CD1c-positive myeloid dendritic cell (primary cell): ENCODE data around the gene IL4.

Source experiments
- DNase-seq: peaks from one replicate; pipeline ENCODE4 v3.0.0-alpha.2; 2016; ENCODE audit errors: extremely low spot score

Gene IL4

DNA sequence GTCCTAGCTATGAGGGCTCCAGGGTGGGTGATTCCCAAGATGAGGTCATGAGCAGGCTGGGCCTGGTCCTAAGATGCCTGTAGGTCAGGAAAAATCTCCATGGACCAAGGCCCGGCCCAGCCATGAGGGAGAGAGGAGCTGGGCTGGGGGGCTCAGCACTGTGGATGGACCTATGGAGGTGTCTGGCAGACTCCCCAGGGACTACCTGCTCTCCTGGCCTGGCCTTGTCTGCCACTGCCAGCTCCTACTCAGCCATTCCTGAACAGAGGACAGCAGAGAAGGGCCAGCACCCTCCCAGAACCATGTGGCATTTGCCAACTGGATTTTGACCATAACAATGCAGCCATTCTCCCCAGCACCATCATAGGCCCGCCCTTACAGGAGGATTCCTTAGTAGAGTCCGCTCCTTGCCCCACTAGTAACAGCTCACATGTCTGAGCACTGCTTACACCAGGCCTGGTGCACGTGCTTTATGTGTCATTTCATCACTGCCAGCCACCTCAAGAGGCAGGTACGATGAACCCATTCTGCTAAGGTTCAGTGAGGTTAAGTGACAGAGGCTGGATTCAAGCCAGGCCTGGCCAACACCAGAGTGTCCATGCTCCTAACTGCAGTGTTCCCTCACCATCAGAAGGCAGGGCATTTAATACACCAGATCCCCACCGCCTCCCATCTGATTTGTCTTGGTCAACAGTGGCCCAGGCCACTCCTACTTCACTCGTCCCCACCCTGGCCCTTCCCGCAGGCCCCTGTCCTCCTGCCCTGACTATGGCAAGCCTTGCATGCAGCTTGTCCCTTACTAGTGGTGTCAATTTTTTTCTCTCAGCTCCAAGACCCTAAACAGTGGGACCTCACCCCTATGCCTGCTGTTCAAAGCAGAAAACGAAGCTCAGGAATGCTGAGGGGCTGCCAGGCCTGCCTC lies 15.1 kb upstream of the IL4 start:
- no peak for DNase-seq

DNA sequence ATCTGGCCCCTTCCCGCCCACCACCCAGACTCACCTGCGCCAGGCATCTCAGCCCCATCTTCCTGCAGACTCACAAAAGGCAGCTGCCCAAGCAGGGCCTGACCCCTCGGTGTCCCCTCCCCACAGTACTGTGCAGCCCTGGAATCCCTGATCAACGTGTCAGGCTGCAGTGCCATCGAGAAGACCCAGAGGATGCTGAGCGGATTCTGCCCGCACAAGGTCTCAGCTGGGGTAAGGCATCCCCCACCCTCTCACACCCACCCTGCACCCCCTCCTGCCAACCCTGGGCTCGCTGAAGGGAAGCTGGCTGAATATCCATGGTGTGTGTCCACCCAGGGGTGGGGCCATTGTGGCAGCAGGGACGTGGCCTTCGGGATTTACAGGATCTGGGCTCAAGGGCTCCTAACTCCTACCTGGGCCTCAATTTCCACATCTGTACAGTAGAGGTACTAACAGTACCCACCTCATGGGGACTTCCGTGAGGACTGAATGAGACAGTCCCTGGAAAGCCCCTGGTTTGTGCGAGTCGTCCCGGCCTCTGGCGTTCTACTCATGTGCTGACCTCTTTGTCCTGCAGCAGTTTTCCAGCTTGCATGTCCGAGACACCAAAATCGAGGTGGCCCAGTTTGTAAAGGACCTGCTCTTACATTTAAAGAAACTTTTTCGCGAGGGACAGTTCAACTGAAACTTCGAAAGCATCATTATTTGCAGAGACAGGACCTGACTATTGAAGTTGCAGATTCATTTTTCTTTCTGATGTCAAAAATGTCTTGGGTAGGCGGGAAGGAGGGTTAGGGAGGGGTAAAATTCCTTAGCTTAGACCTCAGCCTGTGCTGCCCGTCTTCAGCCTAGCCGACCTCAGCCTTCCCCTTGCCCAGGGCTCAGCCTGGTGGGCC lies 13.9 kb upstream of the IL4 start:
- no peak for DNase-seq

DNA sequence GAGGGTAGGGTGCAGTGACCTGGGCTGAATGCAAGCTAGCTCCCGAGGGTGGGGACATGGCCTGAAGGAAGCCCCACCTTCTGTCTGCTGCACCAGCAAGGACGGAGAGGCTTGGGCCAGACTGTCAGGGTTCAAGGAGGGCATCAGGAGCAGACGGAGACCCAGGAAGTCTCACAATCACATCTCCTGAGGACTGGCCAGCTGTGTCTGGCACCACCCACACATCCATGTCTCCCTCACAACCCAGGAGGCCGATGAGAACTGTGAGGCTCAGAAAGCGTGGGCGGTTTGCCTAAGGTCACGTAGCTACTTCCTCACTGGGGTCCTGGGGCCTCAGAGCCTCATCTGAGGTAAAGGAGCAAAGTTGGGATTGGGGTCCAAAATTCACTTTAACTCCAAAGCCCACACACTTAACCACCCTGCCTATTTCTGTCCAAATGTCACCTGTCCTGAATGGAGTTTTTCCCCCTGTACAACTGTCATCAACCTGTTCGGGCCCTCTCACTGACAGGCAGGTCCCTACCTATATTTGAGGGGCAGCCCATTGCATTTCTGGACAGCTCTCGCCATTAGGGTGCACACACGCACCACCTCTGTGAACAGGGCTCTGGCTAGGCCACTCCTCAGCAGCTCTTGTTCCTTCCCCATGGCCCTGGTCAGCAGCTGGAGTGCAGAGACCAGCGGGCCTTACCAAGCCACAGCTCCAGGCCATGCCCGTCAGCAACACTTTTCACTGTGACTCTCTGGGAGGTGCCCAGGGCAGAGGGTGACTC lies 12.4 kb upstream of the IL4 start:
- peak; percentile 42 for DNase-seq

DNA sequence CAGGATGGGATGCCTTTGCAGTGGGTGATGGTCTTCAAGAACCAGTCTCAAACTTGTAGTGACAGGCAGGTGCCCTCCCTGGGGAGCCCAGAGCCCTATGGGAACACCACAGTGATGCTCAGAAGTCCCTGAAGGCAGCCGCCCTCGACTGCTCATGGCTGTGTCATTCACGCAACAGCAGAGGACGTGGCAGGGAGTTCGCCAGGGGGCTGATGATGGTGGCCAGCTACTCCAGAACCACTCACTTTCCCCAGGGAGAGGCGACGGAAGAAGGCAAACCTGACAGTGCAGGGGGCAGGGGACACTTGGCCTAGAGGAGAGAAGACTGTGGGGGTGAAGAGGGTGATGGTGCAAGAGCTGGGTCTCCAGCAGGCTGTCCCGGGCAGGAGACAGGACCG lies 11.8 kb upstream of the IL4 start:
- DNase-seq: no peak

DNA sequence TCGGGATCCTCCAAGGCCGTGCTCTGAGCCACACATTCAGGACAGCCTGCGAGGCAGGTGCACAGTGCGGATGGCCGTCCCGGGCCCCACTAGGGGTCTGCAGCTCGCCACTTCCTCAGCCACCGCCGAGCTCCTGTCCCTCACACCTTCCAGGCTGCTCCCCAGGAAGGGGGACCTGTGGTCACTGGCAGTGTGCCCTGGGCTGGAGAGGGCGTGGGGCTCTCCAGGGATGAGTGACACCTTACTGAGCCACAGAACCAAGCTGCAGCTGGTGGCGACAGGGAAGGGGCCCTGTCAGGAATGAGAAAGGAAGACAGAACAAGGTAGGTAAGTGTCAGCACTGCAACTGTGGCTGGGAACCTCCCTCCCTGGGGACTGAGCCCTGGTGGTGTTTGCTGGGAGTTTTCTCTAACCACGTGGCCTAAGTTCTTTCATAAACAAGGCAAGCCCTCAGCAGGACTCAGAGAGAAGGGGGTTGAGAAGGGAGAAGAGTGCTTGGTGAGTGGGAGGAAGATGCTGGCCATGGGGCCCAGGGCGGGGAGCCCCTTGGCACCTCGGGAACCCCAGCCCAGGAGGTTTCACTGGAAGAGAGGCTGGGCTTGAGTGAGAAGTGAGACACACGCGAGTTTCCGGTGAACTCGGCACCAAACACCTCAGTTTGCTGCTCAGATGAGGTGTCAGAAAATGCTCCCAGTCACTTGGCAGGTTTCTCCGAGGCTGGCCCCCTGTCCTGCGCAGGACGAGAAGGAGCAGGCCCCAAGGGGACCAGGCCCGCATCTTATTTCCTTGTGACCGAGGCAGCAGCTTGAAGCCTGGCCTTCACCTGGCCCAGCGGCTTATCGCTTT lies 10.6 kb upstream of the IL4 start:
- DNase-seq: no peak

DNA sequence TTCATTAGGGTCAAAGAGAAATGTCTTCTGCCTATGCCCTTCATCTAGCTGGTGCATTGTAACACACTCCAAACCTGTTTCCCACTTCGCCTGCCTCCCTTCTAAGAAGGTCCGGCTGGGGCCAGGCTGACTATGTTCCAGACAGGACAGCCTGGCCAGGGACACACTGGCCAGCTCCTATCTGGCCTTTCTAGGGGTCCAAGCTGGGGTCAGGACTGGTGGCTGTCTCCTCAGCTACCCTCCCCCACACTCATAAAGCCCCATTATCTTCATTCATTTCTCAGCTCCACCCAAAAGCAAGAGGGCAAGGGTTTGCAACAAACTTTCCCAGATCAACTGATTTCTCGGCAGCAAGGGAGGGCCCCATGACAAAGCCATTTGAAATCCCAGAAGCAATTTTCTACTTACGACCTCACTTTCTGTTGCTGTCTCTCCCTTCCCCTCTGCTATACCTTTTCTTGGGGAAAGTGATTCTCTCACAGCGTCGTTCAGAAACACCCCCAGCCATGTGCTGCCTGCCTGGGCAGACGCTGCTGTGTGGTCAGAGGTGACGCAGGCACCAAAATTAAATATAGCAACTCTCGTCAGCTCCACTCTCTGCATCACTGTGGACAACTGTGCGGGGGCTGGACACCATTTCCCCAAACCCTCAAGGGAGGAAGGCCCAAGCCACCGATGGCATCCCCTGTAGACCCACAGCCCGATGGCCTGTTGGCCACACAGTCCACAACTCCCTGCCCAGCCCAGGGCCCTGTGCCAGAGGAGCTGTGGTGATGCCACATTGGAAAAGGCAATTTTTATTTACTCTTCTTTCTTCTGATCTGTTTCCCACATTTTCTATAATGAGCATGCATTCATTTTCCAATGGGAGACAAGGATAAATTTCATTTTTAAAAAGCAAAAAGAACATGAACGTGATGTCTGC lies 9.8 kb upstream of the IL4 start:
- DNase-seq: no peak

DNA sequence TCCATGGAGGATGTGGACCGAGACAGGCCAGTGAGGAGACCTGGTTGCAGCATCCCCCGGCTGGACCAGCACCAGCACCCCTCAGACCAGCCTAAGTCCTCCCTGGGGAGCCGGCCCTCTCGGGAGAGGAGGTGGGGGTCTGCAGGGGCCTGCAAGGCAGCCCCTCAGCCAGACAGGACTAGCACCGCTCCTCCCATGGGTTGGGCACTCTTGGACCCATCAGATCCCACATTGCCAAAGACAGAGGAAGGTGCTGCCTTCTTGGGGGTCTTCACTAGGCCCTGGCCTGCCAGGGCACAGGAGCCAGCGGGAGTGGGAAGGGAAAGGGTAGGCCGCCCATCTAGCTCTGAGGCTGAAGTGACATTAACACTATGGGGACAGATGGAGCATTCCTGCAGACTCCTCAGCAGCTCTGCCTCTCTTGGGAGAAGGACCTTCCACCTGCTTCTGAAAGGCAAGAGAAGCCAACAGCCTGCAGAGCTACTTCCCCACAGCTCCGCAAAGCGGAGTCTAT lies 9.0 kb upstream of the IL4 start:
- no peak for DNase-seq

DNA sequence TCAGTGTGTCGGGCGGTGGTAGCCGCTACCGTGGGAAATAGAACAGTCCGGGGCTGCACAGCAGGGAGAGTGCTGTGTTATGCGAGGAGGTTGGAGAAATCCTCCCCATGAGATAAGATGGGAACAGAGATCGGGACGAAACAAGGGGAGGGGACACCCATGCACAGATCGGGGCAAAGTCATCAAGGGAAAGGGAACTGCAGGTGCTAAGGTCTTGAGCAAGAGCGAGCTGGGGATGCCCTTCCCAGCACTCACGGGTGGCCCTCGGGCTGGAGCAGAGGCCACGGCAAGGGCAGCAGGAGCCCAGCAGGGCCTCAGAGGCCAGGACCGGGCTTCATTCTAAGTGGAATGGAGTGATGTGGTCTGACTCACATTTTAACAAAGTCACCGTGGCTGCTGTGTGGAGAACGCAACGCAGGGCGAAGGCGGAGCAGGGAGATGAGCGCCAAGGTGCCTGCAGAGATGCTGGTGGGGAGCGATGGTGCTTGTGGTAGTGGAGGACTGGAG lies 8.2 kb upstream of the IL4 start:
- DNase-seq: no peak

DNA sequence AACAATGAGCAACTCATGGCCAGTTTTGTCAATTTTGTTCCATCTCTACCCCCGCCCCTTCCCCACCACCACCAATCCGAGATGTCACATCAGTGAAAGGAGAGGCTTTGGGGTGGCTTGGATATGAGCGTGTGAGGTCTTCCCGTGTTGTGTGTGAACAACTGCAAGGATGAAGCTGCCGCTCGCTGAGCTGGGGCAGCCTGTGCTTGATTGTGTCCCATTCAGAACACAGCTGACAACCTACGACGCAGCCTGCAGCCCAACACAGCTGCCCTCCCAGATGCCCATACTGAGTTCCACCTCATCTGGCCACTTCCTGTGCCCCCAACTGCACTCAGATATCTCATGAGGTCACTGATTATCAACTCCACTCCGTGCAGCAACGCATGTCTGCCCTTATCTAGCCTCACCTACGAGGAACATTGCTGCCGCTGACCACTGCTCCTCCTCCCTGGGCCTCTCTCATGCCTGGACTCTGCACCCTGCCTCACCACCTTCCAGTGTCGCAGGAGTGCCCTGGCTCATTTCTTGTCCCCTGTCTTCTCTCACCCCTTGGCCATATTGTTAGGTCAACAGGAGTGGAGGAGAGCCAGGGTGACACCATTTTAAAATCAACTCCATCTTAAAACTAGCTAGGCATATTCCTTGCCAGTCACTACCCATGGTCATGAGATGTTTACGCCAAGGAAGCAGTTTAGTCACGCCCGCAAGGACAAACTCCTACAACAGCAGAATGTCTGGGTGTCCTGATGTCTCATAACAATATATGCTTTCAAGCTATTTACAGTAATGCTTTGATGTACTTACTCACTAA lies 7.3 kb upstream of the IL4 start:
- no peak for DNase-seq

DNA sequence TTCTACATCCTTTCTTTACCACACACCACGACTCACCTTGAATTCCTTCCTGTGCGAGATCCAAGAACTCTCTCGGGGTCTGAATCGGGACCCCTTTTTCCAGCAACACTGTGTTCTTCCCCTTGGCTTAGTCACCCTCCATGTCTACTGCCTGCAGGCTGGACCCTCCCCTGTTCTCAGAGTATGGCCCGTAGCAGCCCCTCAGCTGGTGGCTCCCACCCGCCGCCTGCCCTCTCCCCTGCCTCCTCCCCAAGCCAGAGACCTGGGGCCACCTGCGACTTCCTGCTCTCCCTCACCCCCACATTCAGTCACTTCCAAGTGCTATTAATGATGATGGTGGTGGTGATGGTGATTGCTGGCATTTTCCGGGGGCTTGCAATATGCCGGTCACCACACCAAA lies 6.5 kb upstream of the IL4 start:
- DNase-seq: no peak

DNA sequence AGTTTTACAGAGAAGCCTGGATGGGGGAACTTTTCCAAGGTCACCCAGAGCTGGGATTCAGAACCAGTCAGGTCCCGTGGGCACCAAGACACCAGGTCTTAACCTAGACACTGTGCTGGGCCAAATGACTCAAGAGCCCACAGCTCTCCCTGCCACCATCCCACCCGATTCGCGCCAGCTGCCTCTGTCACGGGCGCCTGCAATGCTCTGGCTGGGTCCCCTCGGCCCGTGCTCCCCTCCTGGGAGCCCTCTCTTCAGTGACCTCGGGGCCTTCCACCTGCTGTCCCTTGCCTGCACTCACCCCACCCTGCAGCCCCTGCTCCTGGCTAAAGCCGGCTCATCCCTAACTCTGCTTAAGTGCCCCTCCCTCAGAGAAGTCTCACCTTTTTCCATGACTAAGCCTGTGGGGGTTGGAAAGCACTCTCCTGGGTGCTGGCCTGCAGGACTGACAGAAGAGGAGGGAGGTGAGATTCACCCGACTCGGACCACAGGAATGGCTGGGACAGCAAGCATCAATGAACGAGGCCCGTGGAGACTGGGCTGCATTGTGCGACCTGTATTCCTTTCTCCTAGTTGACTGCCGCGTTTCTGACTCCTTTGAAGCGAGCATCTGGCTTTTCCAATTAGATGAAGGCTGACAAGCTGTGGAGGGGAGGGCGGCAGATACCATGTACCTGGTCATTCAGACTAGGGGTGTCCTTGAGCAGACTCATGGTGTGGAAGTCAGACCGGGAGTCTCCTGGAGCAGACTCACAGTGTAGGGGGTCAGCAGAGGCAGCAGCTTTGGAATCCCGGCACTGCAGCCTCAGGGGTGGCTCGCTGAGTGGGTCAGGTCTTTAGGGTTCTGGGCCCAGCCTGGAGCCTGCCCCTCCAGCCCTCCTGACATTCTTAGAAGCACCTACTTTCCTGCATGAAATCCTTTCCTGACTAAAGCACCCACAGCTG lies 5.8 kb upstream of the IL4 start:
- DNase-seq: no peak

DNA sequence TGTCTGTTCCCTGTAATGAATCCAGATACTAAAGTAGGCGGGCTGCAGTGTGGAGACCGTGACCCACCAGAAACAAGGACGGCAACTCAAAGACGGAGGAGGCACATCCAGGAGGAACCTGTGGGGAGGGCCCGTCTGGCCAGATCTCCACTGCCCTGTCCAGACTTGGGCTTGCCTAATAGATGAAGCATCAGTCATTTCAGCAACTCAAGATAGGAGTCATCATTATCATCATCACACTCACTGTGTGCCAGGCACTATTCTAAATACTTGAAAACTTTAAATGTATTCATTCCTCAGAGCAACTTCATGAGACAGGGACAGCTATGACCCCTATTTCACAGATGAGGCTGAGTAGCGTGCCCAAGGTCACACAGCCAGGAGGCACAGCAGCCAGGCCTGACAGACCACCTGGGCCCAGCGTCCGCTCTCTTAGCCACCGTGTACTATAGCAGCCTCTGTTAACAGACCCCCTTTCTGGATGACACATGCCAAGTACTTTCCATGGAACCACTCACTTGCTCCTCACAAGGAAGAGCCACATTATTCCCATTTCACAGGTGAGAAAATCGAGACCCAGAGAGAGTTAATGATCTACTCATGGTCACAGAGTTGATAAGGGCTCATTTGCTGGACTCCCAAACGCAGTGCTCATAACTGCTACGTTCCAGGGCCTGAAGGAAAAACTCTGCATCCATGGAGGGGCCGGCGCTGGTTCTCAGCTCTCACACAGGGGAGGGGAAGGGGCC lies 4.9 kb upstream of the IL4 start:
- no peak for DNase-seq

DNA sequence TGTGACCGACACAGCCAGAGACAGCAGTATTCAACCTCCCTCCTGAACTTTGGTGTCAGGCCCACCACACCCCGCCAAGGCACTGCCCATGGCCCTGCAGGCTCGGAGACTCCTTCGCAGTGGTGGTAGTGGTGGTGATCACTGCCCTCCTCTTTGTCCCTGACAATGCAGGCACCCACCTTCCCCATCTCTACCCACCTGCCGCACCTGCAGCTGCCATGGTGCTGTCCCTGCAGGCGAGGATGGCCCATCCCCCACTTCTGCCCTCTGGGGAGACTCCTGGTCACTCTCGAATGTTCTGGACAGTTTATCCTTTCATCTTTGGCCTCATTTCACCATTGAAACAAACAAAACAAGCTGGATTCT lies 4.4 kb upstream of the IL4 start:
- no peak for DNase-seq

DNA sequence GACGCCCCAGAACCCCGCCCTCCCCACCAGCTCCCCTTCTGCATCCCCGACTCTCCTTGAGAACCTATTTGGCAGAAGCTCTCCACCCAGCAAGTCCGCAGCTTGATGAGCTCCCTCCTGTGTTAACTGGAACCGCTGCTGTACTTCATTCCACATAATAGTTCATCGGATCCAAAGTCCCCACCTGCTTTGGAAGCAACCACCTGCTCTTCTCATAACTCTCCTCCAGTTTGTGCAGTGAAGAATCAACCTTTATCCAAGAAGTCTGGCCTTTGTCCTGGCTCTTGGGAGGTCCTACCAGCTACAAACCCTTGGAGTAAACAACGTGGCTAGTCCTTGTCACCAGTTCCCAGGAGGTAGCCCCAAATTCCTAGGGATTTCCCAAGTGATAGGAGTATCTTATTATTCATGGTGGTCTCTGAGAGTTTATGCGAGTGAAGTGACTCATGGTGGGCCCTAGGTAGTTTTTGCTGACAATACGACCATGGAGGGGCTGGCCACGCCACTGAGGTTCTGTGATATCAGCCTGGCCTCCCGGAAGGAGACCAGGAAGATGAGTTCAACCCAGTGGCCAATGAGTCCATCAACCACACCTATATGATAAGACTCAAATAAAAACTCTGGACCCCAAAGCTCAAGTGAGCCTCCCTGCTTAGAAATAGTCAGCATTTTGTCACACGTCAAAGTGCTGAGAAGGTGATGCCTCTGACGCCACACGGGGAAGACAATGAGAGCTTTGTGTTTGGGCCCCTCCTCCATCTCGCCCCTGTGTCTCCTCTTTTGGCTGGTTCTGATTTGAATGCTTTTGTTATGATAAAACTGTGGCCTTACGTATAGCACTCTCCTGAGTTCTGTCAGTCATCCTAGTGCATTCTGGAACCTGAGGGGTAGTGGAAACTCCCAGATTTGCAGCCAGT lies 3.6 kb upstream of the IL4 start:
- no peak for DNase-seq

DNA sequence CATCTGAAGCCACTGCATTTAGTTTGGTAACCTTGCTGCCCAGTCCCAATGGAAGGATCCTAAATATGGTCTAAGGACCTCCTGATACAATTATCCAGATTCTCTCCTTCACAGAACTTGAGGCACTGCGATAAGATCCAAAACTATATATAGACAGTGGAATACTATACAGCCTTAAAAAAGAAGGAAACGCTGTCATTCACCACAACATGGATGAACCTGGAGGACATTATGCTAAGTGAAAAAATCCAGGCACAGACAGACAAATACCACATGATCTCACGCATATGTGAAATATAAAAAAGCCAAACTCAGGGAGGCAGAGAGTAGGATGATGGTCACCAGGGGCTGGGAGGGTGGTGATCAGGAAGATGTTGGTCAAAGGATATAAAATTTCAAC lies 2.8 kb upstream of the IL4 start:
- no peak for DNase-seq

DNA sequence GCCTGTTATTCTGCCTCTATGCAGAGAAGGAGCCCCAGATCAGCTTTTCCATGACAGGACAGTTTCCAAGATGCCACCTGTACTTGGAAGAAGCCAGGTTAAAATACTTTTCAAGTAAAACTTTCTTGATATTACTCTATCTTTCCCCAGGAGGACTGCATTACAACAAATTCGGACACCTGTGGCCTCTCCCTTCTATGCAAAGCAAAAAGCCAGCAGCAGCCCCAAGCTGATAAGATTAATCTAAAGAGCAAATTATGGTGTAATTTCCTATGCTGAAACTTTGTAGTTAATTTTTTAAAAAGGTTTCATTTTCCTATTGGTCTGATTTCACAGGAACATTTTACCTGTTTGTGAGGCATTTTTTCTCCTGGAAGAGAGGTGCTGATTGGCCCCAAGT lies 301 bp upstream of the IL4 start:
- no peak for DNase-seq
